Adrenal gland (tissue), 12 donors: ENCODE measurements around the gene SLC66A3. TPM values are rescaled to one million over a fixed set of nuclear protein-coding genes. Genes with fewer than 3 reads are reported as not detected.

Source experiments
- DNase-seq, 7 donors: peaks; one replicate each; pipeline ENCODE4 v3.0.0-alpha.2; 2019 to 2020
- H3K27ac ChIP-seq, 5 donors: fragments of 200-600 bp; sonication (generic) in 4 of 5; 1 replicate in 3 of 5; 2 replicates in 2 of 5; pipeline versions ENCODE4 v1.5.1 to v1.8.0; 2016 to 2020; ENCODE audit warnings: mild to moderate bottlenecking in 1 of 5
- H3K27me3 ChIP-seq: fragments of 200-600 bp; 2 replicates; pipeline ENCODE4 v1.8.0; 2021
- H3K36me3 ChIP-seq, 2 donors: fragments of 200-600 bp; replicated peaks in 1 of 2; 1 replicate in 1 of 2; 2 replicates in 1 of 2; pipeline versions ENCODE4 v1.5.1 to v1.8.0; 2018 to 2022
- H3K4me1 ChIP-seq, 2 donors: fragments of 200-600 bp; replicated peaks in 1 of 2; 1 replicate in 1 of 2; 2 replicates in 1 of 2; pipeline versions ENCODE4 v1.5.1 to v1.8.0; 2018 to 2021
- H3K4me3 ChIP-seq, 4 donors: fragments of 200-600 bp; sonication (generic) in 3 of 4; one replicate each; pipeline ENCODE4 v1.5.1; 2016 to 2018
- H3K9me3 ChIP-seq, 3 donors: fragments of 200-600 bp; sonication (generic) in 1 of 3; replicated peaks in 1 of 3; 1 replicate in 2 of 3; 2 replicates in 1 of 3; pipeline versions ENCODE4 v1.5.1 to v1.8.0; 2016 to 2021
- CTCF ChIP-seq, 6 experiments: fragments of 450-650 bp in 4 of 6; fragments of 200-600 bp in 2 of 6; sonication (generic) in 1 of 6; IDR thresholded peaks; 1 replicate in 5 of 6; 2 replicates in 1 of 6; pipeline versions ENCODE4 v1.5.1 to v1.8.0; 2016 to 2021; ENCODE audit warnings: antibody characterized with exemption in 6 of 6, mild to moderate bottlenecking in 2 of 6, moderate library complexity in 1 of 6
- POLR2A ChIP-seq, 2 donors: fragments of 450-650 bp; IDR thresholded peaks; one replicate each; pipeline ENCODE4 v1.6.1; 2017; ENCODE audit warnings: antibody characterized with exemption in 2 of 2, mild to moderate bottlenecking in 2 of 2, moderate library complexity in 1 of 2
- WGBS, 4 donors: extraction: QIAGEN DNeasy Blood & Tissue Kit in 2 of 4; methylation state at CpG; one replicate each; pipeline versions ENCODE4 v1.1.5 to v1.1.7; 2013 to 2017; 5-methylcytosine and 5-hydroxymethylcytosine counted together
- intact Hi-C, 2 donors: fragments of 100-400 bp; cut with DNase I; formaldehyde crosslinking; loops; one replicate each; pipeline versions ENCODE4 v1.14.1 to v1.15.0; 2022 to 2023
- polyA plus RNA-seq, 3 donors: library from polyadenylated mRNA; stranded (reverse); fragments of 200-250 nt in 2 of 3; fragments of 350-450 nt in 1 of 3; fragmentation: Illumina TruSeq in 1 of 3; extraction: RNeasy Lipid Tissue Mini Kit (QIAGEN cat#74804) in 1 of 3; gene quantifications; one replicate each; pipeline ENCODE4 v1.2.3, GENCODE V29; 2013 to 2014
- total RNA-seq, 9 donors: library from RNA; depleted of rRNA in 4 of 9; stranded (reverse); fragments of >200 nt in 4 of 9; fragments of 120-200 nt in 1 of 9; fragmentation: NEBNext Ultra II Directional in 1 of 9; extraction: Animal tissue kit (Norgen Biotek cat#: 25700) in 1 of 9; gene quantifications; one replicate each; pipeline versions ENCODE4 v1.1.0 to v1.2.4, GENCODE V29; 2013 to 2023
- donor health status: healthy with polysubstance abuse.
- donor health status: Bipolar disorder and iron deficiency.
- donor health status: DM: yes; HTN: yes; CAD: no.
- donor health status: DM: no; HTN: no; CAD: no.
- donor health status: DM: no; HTN: no; CAD: no.
- donor health status: DM: yes; HTN: yes; CAD: no.

SLC66A3 gene
- total and polyA plus RNA-seq, 12 donors = 13.0 to 162 (median 41.0) TPM

GRCh38 chr2:11159574-11160170, 4.4 kb downstream of the SLC66A3 start:
- Histone ChIP-seq H3K9me3 (no peaks in the 10 kb centered on the region), H3K4me3 (no peak overlapping the region), H3K36me3 (no peaks in the 10 kb centered on the region), H3K27ac (no peak overlapping the region), H3K27me3 (no peaks in the 10 kb centered on the region), H3K4me1 (peaks cover 10 to 11% of the 10 kb centered on the region in 2 donors)
- peak in 1 of 7 donors; percentile 27 for DNase-seq
- TF ChIP-seq CTCF (IDR thresholded peaks at IDR 0.05) (no peak), POLR2A (IDR thresholded peaks at IDR 0.05) (no peak)
- intact Hi-C loops = no loop called here
- WGBS, 4 donors = 96 to 98% (median 97%) methylated on average over 14 of the region's 14 CpGs

DNA sequence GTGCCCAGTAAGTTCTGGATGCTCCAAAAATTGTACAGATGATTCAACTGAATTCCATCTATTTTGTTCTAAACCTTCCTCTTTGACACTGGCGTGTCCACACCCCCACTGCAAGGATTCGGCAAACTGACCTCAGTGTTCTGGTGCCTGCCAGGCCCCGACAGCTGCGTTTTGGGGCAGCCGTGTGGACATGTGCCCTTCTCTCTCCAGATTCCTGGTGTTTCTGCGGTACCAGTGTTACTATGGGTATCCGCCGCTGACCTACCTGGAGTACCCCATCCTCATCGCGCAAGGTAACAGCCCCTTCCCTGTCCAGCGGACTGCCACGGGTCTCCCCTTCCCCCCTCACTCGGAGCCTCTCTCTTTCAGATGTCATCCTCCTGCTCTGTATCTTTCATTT, 5.0 kb downstream of the SLC66A3 start:
- TF ChIP-seq CTCF (IDR thresholded peaks at IDR 0.05) = no peak
- TF ChIP-seq POLR2A (IDR thresholded peaks at IDR 0.05) = no peak
- intact Hi-C loops = no loop called here
- no peaks in the 10 kb centered on the region for H3K27me3 ChIP-seq
- DNase-seq = peak in 1 of 7 donors; percentile 40
- WGBS, 4 donors = 91 to 95% (median 92%) methylated on average over 13 of the region's 13 CpGs
- no peaks in the 10 kb centered on the region for H3K9me3 ChIP-seq
- no peak overlapping the region for H3K4me3 ChIP-seq
- H3K4me1 ChIP-seq = peaks cover 10% of the 10 kb centered on the region in 2 donors
- no peak overlapping the region for H3K27ac ChIP-seq
- no peaks in the 10 kb centered on the region for H3K36me3 ChIP-seq

DNA sequence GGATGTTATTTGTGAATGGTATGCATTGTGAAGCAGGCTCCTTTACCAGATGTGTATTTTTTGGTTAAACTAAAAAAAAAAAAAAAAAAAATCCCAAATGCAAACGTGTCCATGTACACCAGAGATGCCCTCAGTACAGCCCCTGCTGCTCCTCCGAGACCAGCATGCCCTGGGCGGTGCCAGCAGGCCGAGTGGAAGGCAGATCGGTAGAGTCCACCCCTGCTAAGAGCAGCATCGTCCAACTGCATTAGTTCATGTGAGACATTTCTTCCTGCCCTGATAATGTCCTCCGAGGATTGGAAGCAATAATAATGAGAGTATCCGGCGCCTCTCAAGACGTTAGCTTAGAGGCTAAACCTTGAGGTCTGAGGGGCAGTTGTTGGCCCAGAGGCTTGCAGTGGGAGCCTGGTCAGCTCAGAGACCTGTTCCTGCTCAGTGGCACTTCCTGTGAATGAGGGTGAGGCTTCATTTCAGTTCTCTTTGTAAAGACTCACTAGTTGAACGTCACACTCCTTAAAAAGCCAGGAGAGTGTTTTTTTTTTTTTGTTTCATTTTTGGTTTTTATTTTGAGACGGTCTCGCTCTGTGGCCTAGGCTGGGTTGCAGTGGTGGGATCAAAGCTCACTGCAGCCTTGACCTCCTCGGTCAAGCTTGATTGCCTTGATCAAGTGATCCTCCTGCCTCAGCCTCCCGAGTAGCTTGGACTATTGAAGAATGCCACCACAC, 5.6 kb downstream of the SLC66A3 start:
- Histone ChIP-seq H3K27ac (no peak overlapping the region), H3K4me1 (peaks cover 6 to 7% of the 10 kb centered on the region in 2 donors), H3K4me3 (no peak overlapping the region), H3K9me3 (no peaks in the 10 kb centered on the region), H3K36me3 (no peaks in the 10 kb centered on the region), H3K27me3 (no peaks in the 10 kb centered on the region)
- DNase-seq = no peak
- WGBS, 4 donors = 86 to 91% (median 89%) methylated on average over 15 of the region's 15 CpGs
- intact Hi-C loops = no loop called here
- TF ChIP-seq POLR2A (IDR thresholded peaks at IDR 0.05) (no peak), CTCF (IDR thresholded peaks at IDR 0.05) (no peak)

- intact Hi-C loops = no loop called here
- 95 to 100% (median 99%) methylated on average over 2 to 4 of the region's 4 CpGs; no CpG with 5 or more reads in 1 of the 4 donors for WGBS, 4 donors
Measured at GRCh38 chr2:11161747-11162146, 6.5 kb downstream of the SLC66A3 start.

More at GRCh38 chr2:11161747-11162146, 6.5 kb downstream of the SLC66A3 start:
- no peaks in the 10 kb centered on the region for H3K36me3 ChIP-seq
- H3K27ac ChIP-seq = no peak overlapping the region
- H3K27me3 ChIP-seq = no peaks in the 10 kb centered on the region
- TF ChIP-seq POLR2A (IDR thresholded peaks at IDR 0.05) (no peak), CTCF (IDR thresholded peaks at IDR 0.05) (no peak)
- DNase-seq = no peak
- no peak overlapping the region for H3K4me3 ChIP-seq
- no peaks in the 10 kb centered on the region for H3K4me1 ChIP-seq
- no peaks in the 10 kb centered on the region for H3K9me3 ChIP-seq
